GM06990 (cell line): ENCODE results near the gene CSTB.

Experiments
- DNase-seq: peaks from one replicate; pipeline ENCODE4 v3.0.0-alpha.2; 2011; ENCODE audit not compliant: insufficient read length; ENCODE audit errors: extremely low read depth
- H3K27me3 ChIP-seq: replicated peaks from 2 replicates; pipeline ENCODE4 v1.6.0; 2011; ENCODE audit warnings: low read length; ENCODE audit not compliant: control insufficient read depth, insufficient read depth
- H3K36me3 ChIP-seq: 2 replicates; pipeline ENCODE4 v1.5.1; 2011; ENCODE audit warnings: low read length; ENCODE audit not compliant: control insufficient read depth, insufficient read depth
- H3K4me3 ChIP-seq: replicated peaks from 2 replicates; pipeline ENCODE4 v1.5.1; 2011; ENCODE audit warnings: low read depth, mild to moderate bottlenecking, control low read depth, low read length
- CTCF ChIP-seq: IDR thresholded peaks from 2 replicates; pipeline ENCODE4 v1.5.1; 2011; ENCODE audit warnings: low read length, control low read depth, mild to moderate bottlenecking, inconsistent platforms; ENCODE audit not compliant: insufficient read depth, poor library complexity, severe bottlenecking

CSTB gene

GRCh38 chr21:43726686-43727518, 49.2 kb downstream of the CSTB start:
- peaks cover 3% of the 10 kb centered on the region for H3K36me3 ChIP-seq
- TF ChIP-seq CTCF, result no peak
- no peaks in the 10 kb centered on the region for H3K27me3 ChIP-seq
- H3K4me3 ChIP-seq, result no peak overlapping the region
- no peak for DNase-seq
